ENCODE measurements around the gene DSG2. TPM values are rescaled to one million over a fixed set of nuclear protein-coding genes. Genes with fewer than 3 reads are reported as not detected.
"Not testable (repeated sequence)": the region's sequence is repeated elsewhere in the genome, so short reads cannot be mapped to it uniquely, and the experiment has no call there.

Gene DSG2
- total RNA-seq, 1 experiment from 2014 or later = 194 TPM

DNA sequence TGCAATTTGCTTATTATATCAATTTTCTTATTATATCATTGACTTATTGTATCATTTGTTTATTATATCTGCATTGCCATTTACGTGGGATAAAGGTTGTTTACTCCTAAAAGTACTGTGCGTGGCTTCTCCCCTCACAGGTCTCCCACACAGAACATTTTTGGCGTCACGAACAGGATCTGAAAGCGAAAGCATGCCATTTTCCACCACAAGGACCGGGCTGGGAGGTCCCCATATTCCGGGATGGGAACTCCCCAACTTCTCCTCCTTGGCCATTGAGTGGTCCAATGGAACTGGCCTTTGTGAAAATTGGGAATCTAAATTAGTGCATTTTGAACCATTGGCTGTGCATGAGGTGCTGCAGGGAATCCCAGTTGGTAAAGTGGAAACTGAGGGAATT lies 4.8 kb upstream of the DSG2 start:
- Mint-ChIP-seq H3K4me1 (ENCODE audit: low read depth, unreplicated experiment) (peaks cover 38% of the 10 kb centered on the region), H3K9me3 (ENCODE audit: low read depth, unreplicated experiment) (no peaks in the 10 kb centered on the region), H3K4me3 (ENCODE audit: low read depth, unreplicated experiment) (no peak overlapping the region), H3K27ac (ENCODE audit: unreplicated experiment) (no peak overlapping the region), H3K27me3 (ENCODE audit: unreplicated experiment) (no peaks in the 10 kb centered on the region), H3K36me3 (ENCODE audit: insufficient read depth, unreplicated experiment) (peaks cover 23% of the 10 kb centered on the region)
- CTCF ChIA-PET = interaction anchor here (0.6 kb wide), 1 partner anchor 250 kb away, joined by 5 read pairs; no protein-coding TSS in a partner anchor
- BruUV-seq (replicated peaks) = no TSS peak
- no peak for TF ChIP-seq CTCF (IDR thresholded peaks at IDR 0.05; ENCODE audit: unreplicated experiment)
- no peak for DNase-seq
- intact Hi-C loops (cut with micrococcal nuclease; ENCODE audit: unreplicated experiment) = loop anchor here (10.0 kb wide), 1 partner anchor 398 kb away; no protein-coding TSS in a partner anchor

- H3K27me3 Mint-ChIP-seq (ENCODE audit: unreplicated experiment) = no peaks in the 10 kb centered on the region
- no peak for DNase-seq
- peaks cover 30% of the 10 kb centered on the region for H3K4me1 Mint-ChIP-seq (ENCODE audit: low read depth, unreplicated experiment)
- no peak overlapping the region for H3K4me3 Mint-ChIP-seq (ENCODE audit: low read depth, unreplicated experiment)
- no peak for TF ChIP-seq CTCF (IDR thresholded peaks at IDR 0.05; ENCODE audit: unreplicated experiment)
- no peak overlapping the region for H3K27ac Mint-ChIP-seq (ENCODE audit: unreplicated experiment)
- H3K36me3 Mint-ChIP-seq (ENCODE audit: insufficient read depth, unreplicated experiment) = peaks cover 26% of the 10 kb centered on the region
- BruUV-seq (replicated peaks) = no TSS peak
- no peaks in the 10 kb centered on the region for H3K9me3 Mint-ChIP-seq (ENCODE audit: low read depth, unreplicated experiment)
- CTCF ChIA-PET = no interaction called here
- intact Hi-C loops (cut with micrococcal nuclease; ENCODE audit: unreplicated experiment) = loop anchor here (10.0 kb wide), 1 partner anchor 399 kb away; no protein-coding TSS in a partner anchor
These were observed 4.0 kb upstream of the DSG2 start for GRCh38 chr18:31493941-31494340.

GRCh38 chr18:31494705-31495244 lies 3.2 kb upstream of the DSG2 start:
- H3K27me3 Mint-ChIP-seq (ENCODE audit: unreplicated experiment); BruUV-seq (replicated peaks); DNase-seq; H3K27ac Mint-ChIP-seq (ENCODE audit: unreplicated experiment); H3K4me3 Mint-ChIP-seq (ENCODE audit: low read depth, unreplicated experiment); H3K9me3 Mint-ChIP-seq (ENCODE audit: low read depth, unreplicated experiment): not testable (repeated sequence)
- CTCF ChIA-PET = interaction anchor here (0.6 kb wide), 1 partner anchor 19 kb away, joined by 3 read pairs; no protein-coding TSS in a partner anchor
- intact Hi-C loops (cut with micrococcal nuclease; ENCODE audit: unreplicated experiment) = loop anchor here (10.0 kb wide), 1 partner anchor 400 kb away; no protein-coding TSS in a partner anchor
- Mint-ChIP-seq H3K4me1 (ENCODE audit: low read depth, unreplicated experiment) (peaks cover 22% of the 10 kb centered on the region), H3K36me3 (ENCODE audit: insufficient read depth, unreplicated experiment) (peaks cover 26% of the 10 kb centered on the region)

GRCh38 chr18:31497404-31497835 lies 557 bp upstream of the DSG2 start:
- intact Hi-C loops (cut with micrococcal nuclease; ENCODE audit: unreplicated experiment) = loop anchor here (10.0 kb wide), 1 partner anchor 403 kb away; no protein-coding TSS in a partner anchor
- no peak for TF ChIP-seq CTCF (IDR thresholded peaks at IDR 0.05; ENCODE audit: unreplicated experiment)
- Mint-ChIP-seq H3K36me3 (ENCODE audit: insufficient read depth, unreplicated experiment) (peaks cover 28% of the 10 kb centered on the region), H3K27ac (ENCODE audit: unreplicated experiment) (peak overlapping the region; percentile 85), H3K9me3 (ENCODE audit: low read depth, unreplicated experiment) (no peaks in the 10 kb centered on the region), H3K4me3 (ENCODE audit: low read depth, unreplicated experiment) (peak overlapping the region; percentile 80), H3K4me1 (ENCODE audit: low read depth, unreplicated experiment) (peaks cover 19% of the 10 kb centered on the region), H3K27me3 (ENCODE audit: unreplicated experiment) (no peaks in the 10 kb centered on the region)
- DNase-seq = no peak
- CTCF ChIA-PET = no interaction called here
- BruUV-seq (replicated peaks) = no TSS peak

Data from Calu3 (cell line).